Astrocyte (in vitro differentiated cells and primary cell): ENCODE results near the gene SLFN5.

Experiments
- EZH2 ChIP-seq: IDR thresholded peaks from 2 replicates; pipeline ENCODE4 v1.6.1; 2012; ENCODE audit warnings: mild to moderate bottlenecking, low read length, inconsistent platforms; ENCODE audit not compliant: insufficient read depth
- TF ChIP-seq, protein P1 (sequence below): IDR thresholded peaks from 2 replicates; pipeline ENCODE4 v1.5.1; 2011; ENCODE audit warnings: low read depth, mild to moderate bottlenecking, inconsistent platforms, low read length, moderate library complexity; ENCODE audit not compliant: insufficient read depth

- TF ChIP-seq EZH2, result no peak
- TF ChIP-seq, protein P1, sequence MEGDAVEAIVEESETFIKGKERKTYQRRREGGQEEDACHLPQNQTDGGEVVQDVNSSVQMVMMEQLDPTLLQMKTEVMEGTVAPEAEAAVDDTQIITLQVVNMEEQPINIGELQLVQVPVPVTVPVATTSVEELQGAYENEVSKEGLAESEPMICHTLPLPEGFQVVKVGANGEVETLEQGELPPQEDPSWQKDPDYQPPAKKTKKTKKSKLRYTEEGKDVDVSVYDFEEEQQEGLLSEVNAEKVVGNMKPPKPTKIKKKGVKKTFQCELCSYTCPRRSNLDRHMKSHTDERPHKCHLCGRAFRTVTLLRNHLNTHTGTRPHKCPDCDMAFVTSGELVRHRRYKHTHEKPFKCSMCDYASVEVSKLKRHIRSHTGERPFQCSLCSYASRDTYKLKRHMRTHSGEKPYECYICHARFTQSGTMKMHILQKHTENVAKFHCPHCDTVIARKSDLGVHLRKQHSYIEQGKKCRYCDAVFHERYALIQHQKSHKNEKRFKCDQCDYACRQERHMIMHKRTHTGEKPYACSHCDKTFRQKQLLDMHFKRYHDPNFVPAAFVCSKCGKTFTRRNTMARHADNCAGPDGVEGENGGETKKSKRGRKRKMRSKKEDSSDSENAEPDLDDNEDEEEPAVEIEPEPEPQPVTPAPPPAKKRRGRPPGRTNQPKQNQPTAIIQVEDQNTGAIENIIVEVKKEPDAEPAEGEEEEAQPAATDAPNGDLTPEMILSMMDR, result no peak
Measured at GRCh38 chr17:35227546-35227945, 15.3 kb upstream of the SLFN5 start.
